Measurements from ENCODE around the gene MEGF11.
"Not testable (repeated sequence)": the region's sequence is repeated elsewhere in the genome, so short reads cannot be mapped to it uniquely, and the experiment has no call there.

The MEGF11 gene

GRCh38 chr15:65869126-65869953 is 384.2 kb downstream of the MEGF11 start, which contains the start of gene RAB11A:
TSS of gene RAB11A (plus strand) at chr15:65869491. CDS start at chr15:65869586, 95 bp downstream.
- DNase-seq, result peak; percentile 92 to 96

GRCh38 chr15:65868546-65869125 is 384.9 kb downstream of the MEGF11 start:
- DNase-seq, result no peak

DNA sequence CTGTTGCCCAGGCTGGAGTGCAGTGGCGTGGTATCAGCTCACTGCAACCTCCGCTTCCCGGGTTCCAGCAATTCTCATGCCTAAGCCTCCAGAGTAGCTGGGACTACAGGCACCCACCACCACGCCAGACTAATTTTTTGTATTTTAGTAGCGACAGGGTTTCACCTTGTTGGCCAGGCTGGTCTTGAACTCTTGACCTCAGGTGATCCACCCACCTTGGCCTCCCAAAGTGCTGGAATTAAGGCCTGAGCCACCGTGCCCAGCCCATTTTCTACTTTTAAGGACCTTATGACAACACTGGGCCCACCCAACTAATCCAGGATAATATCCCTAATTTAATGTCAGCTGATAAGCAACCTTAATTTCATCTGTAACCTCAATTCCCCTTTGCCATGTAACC is 385.6 kb downstream of the MEGF11 start:
- not testable (repeated sequence) for DNase-seq

DNA sequence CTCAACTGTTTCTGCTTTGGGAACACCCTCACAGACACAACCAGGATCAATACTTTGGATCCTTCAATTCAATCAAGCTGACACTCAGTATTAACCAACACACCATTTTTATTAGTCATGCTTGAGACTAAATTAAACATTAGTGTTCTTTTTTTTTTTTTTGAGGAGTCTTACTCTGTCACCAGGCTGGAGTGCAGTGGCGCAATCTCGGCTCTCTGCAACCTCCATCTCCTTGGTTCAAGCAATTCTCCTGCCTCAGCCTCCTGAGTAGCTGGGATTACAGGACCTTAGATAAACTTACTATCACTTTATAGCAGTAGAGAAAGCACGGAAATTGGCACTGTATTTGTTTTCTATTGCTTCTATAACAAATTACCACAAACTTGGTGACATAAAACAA is 386.3 kb downstream of the MEGF11 start:
- no peak for DNase-seq

GRCh38 chr15:65863106-65863505 is 390.4 kb downstream of the MEGF11 start:
- DNase-seq, result no peak

GRCh38 chr15:65862682-65863081 is 390.9 kb downstream of the MEGF11 start:
- peak; percentile 53 to 56 for DNase-seq

GRCh38 chr15:65857718-65858402 is 395.7 kb downstream of the MEGF11 start:
- no peak for DNase-seq

DNA sequence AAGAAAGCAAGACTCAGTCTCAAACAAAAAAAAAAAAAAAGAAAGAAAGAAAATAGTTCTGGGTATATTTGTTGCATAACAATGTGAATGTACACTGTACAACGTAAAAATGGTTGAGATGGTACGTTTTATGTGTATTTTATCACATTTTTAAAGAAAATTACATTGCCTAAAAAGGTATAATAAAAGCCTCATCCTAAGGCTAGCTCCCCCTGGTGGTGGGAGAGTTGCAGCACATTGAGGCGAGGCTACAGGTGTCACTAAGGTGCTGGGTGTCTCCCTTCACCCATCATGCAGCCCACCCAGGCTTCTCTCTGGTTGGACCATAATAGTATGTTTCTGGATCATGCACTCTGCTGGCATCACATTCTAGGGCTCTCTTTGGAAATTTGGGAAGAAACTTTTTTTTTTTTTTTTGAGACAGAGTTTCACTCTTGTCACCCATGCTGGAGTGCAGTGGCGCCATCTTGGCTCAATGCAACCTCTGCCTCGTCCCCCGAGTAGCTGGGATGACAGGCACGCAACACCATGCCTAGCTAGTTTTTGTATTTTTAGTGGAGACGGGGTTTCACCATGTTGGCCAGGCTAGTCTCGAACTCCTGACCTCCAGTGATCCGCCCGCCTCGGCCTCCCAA is 396.6 kb downstream of the MEGF11 start:
- peak; percentile 78 to 88 for DNase-seq

- DNase-seq, result no peak
Observed at GRCh38 chr15:65851981-65852380, 401.6 kb downstream of the MEGF11 start.

DNA sequence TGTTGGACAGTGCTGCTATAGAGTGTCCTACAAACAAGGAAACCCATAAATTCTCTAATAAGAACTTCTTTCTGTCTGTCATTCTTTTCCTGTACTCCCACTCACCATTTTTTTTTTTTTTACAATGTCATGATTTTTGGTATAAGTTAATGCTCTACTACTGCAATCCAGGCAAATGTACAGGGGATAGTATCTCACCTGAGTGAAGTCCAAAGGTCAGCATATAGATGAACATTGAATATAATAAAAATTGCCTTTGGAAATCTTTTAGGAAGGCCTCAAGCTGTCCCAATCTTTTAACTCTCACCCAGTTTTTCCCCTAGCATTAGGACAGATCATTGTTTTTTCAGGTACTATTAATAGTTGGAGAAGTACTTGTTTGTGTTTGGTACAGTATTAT is 405.6 kb downstream of the MEGF11 start:
- no peak for DNase-seq

DNA sequence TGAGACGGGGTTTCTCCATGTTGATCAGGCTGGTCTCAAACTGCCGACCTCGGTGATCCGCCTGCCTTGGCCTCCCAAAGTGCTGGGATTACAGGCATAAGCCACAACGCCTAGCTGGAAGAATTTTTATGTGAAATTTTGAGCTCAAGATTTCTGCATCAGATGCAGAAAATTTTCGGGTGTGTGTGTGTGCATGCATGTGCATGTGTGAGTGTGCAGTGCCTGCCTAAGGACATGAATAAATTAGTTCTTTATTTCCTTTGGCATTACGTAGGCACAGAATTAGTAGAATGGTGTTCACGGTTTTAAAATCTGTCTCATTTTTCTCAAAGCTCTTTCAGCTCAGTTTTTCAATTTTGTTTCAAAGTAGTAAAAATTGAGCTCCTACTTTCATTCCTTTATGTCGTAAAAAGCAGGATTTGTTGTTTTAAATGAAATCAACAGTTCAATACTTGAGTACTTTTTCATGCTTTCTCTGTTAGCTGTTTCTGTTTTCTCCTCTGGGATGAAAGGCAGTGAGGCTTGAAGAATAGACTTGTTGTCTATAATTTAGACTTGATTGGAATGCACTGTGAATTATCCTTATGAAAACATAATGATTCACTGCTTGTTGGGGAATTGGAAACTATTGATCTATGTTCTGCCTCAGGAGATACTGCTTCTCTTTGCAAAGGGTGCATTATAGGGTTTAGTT is 407.6 kb downstream of the MEGF11 start:
- DNase-seq, result no peak

Data from activated CD4-positive, alpha-beta T cell treated with anti-CD3 and anti-CD28 coated beads for 4 hours (primary cell).